ENCODE results near the gene EZH2. TPM values are rescaled to one million over a fixed set of nuclear protein-coding genes. Genes with fewer than 3 reads are reported as not detected.

The EZH2 gene
- total RNA-seq, 3 donors from 2014 or later (not counting 1 experiment from before 2014, with no cell fraction given), result 33.4 to 42.7 (median 35.8) TPM

DNA sequence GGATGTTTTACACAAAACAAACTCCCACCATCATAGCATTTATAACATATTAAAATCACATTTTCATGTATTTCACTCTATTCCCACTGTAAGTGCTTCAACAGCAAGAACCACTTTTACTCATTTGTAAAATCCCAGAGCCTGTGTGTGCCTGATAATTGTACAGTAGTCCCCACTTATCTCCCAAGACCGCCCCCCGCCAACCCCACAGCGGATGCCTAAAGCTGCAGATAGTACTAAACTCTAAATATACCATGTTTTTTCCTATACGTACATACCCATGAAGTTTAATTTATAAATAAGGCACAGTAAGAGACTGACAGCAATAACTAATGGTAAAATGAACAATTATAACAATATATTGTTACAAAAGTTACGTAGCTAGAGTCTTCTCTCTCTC lies 33.5 kb downstream of the EZH2 start:
- ATAC-seq (no peak), DNase-seq (no peak)
- WGBS (ENCODE audit: insufficient coverage), result 97% methylated on average over 3 of the region's 5 CpGs
- no peaks in the 10 kb centered on the region for H3K9me3 ChIP-seq (ENCODE audit: control insufficient read depth, insufficient read depth, low read length)
- H3K27ac Mint-ChIP-seq, result peak overlapping the region in 1 of 2 donors; percentile 18
- no peak for TF ChIP-seq CTCF (IDR thresholded peaks at IDR 0.05)
- peaks cover 4% of the 10 kb centered on the region for H3K4me1 ChIP-seq (ENCODE audit: control insufficient read depth, insufficient read depth, low read length)
- H3K27ac ChIP-seq (ENCODE audit: low read length), result no peak overlapping the region
- intact Hi-C loops (cut with micrococcal nuclease), result no loop called here
- peaks cover 42 to 62% of the 10 kb centered on the region in 2 donors for H3K4me1 Mint-ChIP-seq
- no peaks in the 10 kb centered on the region for H3K36me3 Mint-ChIP-seq
- no peaks in the 10 kb centered on the region for H3K9me3 Mint-ChIP-seq
- H3K27me3 ChIP-seq (ENCODE audit: control insufficient read depth, insufficient read depth, low read length), result no peaks in the 10 kb centered on the region
- H3K4me3 Mint-ChIP-seq, result no peak overlapping the region
- H3K27me3 Mint-ChIP-seq (ENCODE audit: low read depth in 2 of 2), result no peaks in the 10 kb centered on the region
- no peaks in the 10 kb centered on the region for H3K36me3 ChIP-seq (ENCODE audit: control insufficient read depth, insufficient read depth, low read length)
- no peak overlapping the region for H3K4me3 ChIP-seq (ENCODE audit: low read length)

DNA sequence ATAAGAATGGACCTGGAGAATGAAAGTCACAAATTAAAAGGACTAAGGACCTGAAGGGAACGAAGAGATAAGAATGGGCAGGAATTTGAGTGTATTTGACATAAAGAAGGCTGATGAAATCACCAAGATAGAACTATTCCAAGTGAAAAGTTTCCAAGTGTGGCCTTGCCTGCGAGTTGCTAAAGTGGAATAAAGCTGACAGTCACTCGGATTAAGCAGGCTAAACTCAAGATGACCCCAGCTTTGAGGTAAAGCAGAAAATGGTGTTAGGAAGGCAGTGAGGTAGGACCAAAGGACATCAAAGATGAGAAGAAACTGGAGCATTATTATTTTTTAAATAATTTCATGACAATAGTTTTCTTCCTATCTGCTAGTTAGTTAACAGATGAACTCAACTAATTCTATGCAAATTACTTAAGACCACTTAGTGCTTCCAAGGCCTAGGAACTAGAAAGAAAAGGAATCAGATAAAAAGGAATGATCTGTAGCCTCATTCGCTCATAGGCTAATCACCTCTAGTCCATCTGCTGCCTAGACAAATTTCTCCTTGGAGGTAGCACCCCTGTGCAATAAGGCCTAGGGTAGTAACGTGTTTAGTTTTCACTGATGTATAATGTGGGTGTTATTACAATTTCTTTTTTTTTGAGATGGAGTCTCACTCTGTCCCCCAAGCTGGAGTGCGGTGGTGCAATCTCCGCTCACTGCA lies 34.5 kb downstream of the EZH2 start:
- Mint-ChIP-seq H3K4me1 (peaks cover 44 to 72% of the 10 kb centered on the region in 2 donors), H3K9me3 (no peaks in the 10 kb centered on the region), H3K27ac (peak overlapping the region in 1 of 2 donors; percentile 27), H3K27me3 (ENCODE audit: low read depth in 2 of 2) (no peaks in the 10 kb centered on the region), H3K36me3 (no peaks in the 10 kb centered on the region), H3K4me3 (no peak overlapping the region)
- no peak for DNase-seq
- ATAC-seq, result no peak
- Histone ChIP-seq H3K9me3 (ENCODE audit: control insufficient read depth, insufficient read depth, low read length) (no peaks in the 10 kb centered on the region), H3K4me3 (ENCODE audit: low read length) (no peak overlapping the region), H3K36me3 (ENCODE audit: control insufficient read depth, insufficient read depth, low read length) (no peaks in the 10 kb centered on the region), H3K27ac (ENCODE audit: low read length) (no peak overlapping the region), H3K27me3 (ENCODE audit: control insufficient read depth, insufficient read depth, low read length) (no peaks in the 10 kb centered on the region), H3K4me1 (ENCODE audit: control insufficient read depth, insufficient read depth, low read length) (peaks cover 4% of the 10 kb centered on the region)
- 95% methylated on average over 7 of the region's 7 CpGs for WGBS (ENCODE audit: insufficient coverage)
- TF ChIP-seq CTCF (IDR thresholded peaks at IDR 0.05), result no peak
- intact Hi-C loops (cut with micrococcal nuclease), result no loop called here

DNA sequence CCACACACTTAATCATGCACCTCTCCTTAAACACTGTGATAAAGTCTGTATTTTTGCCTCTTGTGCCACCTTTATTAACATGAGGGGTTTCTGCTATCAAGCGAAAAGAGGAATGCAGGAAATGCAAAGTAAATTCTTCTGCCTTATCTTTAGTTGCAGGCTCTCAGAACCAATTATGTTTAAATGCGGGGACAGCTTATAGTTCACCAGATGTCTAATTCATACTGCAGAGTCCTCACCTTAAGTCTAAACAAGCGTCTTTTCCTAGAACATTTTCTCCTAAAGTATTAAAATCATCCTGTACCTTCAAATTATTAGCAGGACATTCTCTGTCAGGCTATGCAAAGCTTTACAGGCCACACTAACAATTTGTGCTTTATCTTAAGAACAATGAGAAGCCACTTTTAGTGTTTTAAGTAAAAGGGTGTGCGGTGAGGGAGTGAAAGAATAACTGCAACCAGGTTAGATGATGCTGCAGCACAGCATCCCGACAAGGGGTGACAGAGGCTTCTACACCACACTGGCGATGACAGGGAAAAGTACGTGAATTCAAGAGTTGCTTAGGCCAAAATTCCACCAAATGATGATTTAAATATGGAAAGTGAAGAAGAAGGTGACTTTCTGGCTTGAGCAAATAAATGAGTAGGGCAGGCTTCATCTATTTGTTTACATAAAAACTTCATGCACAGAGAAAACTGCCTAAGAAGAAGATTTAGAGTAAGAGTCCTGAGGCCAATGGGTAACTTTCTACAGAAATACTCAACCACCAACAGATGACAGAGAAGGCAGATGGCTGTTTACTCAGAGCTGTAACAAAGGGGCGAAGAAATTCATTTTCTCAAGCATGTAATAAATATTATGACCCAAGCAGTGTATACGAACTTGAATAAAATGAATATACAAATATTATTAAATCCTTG lies 36.0 kb downstream of the EZH2 start:
- no peaks in the 10 kb centered on the region for H3K27me3 Mint-ChIP-seq (ENCODE audit: low read depth in 2 of 2)
- H3K9me3 ChIP-seq (ENCODE audit: control insufficient read depth, insufficient read depth, low read length), result no peaks in the 10 kb centered on the region
- WGBS (ENCODE audit: insufficient coverage), result 73% methylated on average over 7 of the region's 9 CpGs
- no peak overlapping the region for H3K27ac ChIP-seq (ENCODE audit: low read length)
- no peaks in the 10 kb centered on the region for H3K36me3 Mint-ChIP-seq
- intact Hi-C loops (cut with micrococcal nuclease), result no loop called here
- no peak for TF ChIP-seq CTCF (IDR thresholded peaks at IDR 0.05)
- H3K4me3 Mint-ChIP-seq, result no peak overlapping the region
- H3K4me1 ChIP-seq (ENCODE audit: control insufficient read depth, insufficient read depth, low read length), result peaks cover 6% of the 10 kb centered on the region
- H3K9me3 Mint-ChIP-seq, result no peaks in the 10 kb centered on the region
- H3K4me1 Mint-ChIP-seq, result peaks cover 47 to 73% of the 10 kb centered on the region in 2 donors
- ATAC-seq, result no peak
- H3K36me3 ChIP-seq (ENCODE audit: control insufficient read depth, insufficient read depth, low read length), result no peaks in the 10 kb centered on the region
- peak overlapping the region in 1 of 2 donors; percentile 36 for H3K27ac Mint-ChIP-seq
- H3K4me3 ChIP-seq (ENCODE audit: low read length), result no peak overlapping the region
- no peak for DNase-seq
- H3K27me3 ChIP-seq (ENCODE audit: control insufficient read depth, insufficient read depth, low read length), result no peaks in the 10 kb centered on the region
